ENCODE measurements around the gene KLHL12. TPM values are rescaled to one million over a fixed set of nuclear protein-coding genes. Genes with fewer than 3 reads are reported as not detected.
A peak's percentile ranks its signal among the peaks of the same experiment; 100 is the strongest.
"Not testable (repeated sequence)": the region's sequence is repeated elsewhere in the genome, so short reads cannot be mapped to it uniquely, and the experiment has no call there.

The KLHL12 gene
- total RNA-seq, 1 donor from 2014 or later = 24.0 TPM

DNA sequence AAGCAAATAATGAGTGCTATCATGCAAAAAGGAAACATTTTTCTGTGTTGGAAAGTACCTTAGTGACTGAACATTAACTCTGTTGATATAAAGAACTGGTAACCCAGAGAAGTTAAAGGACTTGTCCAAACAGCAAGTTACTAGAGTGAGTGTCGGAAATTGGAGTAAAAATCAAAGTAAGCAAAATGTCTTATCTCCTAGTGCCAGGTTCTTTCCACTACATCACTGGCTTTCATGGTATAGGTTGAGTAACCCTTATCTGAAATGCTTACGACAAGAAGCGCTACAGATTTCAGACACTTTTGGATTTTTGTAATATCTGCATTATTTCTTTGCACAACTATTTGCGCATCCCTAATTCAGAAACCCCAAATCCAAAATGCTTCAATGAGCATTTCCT is 21.7 kb downstream of the KLHL12 start:
- Mint-ChIP-seq H3K4me3 (ENCODE audit: unreplicated experiment) (no peak overlapping the region), H3K27me3 (ENCODE audit: low read depth) (no peaks in the 10 kb centered on the region), H3K36me3 (ENCODE audit: low read depth) (peaks cover 20% of the 10 kb centered on the region), H3K9me3 (ENCODE audit: low read depth) (no peaks in the 10 kb centered on the region), H3K27ac (ENCODE audit: unreplicated experiment) (no peak overlapping the region), H3K4me1 (ENCODE audit: low read depth) (no peaks in the 10 kb centered on the region)
- DNase-seq (ENCODE audit: low spot score) = no peak
- TF ChIP-seq, protein P1, sequence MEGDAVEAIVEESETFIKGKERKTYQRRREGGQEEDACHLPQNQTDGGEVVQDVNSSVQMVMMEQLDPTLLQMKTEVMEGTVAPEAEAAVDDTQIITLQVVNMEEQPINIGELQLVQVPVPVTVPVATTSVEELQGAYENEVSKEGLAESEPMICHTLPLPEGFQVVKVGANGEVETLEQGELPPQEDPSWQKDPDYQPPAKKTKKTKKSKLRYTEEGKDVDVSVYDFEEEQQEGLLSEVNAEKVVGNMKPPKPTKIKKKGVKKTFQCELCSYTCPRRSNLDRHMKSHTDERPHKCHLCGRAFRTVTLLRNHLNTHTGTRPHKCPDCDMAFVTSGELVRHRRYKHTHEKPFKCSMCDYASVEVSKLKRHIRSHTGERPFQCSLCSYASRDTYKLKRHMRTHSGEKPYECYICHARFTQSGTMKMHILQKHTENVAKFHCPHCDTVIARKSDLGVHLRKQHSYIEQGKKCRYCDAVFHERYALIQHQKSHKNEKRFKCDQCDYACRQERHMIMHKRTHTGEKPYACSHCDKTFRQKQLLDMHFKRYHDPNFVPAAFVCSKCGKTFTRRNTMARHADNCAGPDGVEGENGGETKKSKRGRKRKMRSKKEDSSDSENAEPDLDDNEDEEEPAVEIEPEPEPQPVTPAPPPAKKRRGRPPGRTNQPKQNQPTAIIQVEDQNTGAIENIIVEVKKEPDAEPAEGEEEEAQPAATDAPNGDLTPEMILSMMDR (IDR thresholded peaks at IDR 0.05) = no peak

GRCh38 chr1:202903808-202904207 is 23.2 kb downstream of the KLHL12 start:
- not testable (repeated sequence) for DNase-seq (ENCODE audit: low spot score); H3K27ac Mint-ChIP-seq (ENCODE audit: unreplicated experiment); H3K4me1 Mint-ChIP-seq (ENCODE audit: low read depth); H3K4me3 Mint-ChIP-seq (ENCODE audit: unreplicated experiment); H3K9me3 Mint-ChIP-seq (ENCODE audit: low read depth); H3K27me3 Mint-ChIP-seq (ENCODE audit: low read depth)
- peaks cover 20% of the 10 kb centered on the region for H3K36me3 Mint-ChIP-seq (ENCODE audit: low read depth)

DNA sequence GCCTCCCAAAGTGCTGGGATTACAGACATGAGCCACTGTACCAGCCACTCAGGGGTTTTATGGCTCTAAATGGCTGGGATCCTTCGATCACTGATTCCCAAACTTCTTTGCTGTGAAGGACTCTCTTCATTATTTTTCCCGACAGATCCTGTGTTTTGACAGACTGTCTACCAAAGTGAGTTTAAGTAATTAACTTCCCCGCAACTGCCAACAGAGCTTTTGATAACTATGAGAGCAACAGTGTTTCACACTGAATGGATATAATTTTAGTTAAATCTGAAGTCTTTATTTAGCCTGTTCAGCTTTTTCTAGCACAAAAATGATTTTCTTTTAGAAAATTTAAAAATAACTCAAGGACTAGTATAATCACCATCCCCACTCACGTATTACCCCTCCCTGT is 25.5 kb downstream of the KLHL12 start:
- Mint-ChIP-seq H3K4me3 (ENCODE audit: unreplicated experiment) (no peak overlapping the region), H3K9me3 (ENCODE audit: low read depth) (no peaks in the 10 kb centered on the region), H3K36me3 (ENCODE audit: low read depth) (peaks cover 26% of the 10 kb centered on the region), H3K4me1 (ENCODE audit: low read depth) (no peaks in the 10 kb centered on the region), H3K27me3 (ENCODE audit: low read depth) (no peaks in the 10 kb centered on the region), H3K27ac (ENCODE audit: unreplicated experiment) (no peak overlapping the region)
- TF ChIP-seq, protein P1 (IDR thresholded peaks at IDR 0.05) = no peak
- DNase-seq (ENCODE audit: low spot score) = no peak

DNA sequence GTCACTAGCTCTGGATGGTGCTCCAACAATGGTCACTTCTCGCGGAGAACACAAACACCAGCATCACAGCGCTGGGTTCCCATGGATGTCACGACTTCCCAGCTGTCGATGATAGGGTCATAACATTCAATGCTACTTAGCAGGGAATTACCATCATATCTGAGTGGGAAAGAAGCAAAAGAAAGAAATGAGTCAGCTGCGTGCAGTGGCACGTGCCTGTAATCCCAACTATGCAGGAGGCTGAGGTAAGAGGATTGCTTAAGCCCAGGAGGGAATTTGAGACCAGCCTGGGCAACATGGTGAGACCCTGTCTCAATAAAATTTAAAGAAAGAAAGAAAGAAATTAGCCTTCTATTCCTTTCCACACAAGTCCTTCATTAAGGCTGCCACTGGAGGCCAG is 34.5 kb downstream of the KLHL12 start:
- Mint-ChIP-seq H3K4me1 (ENCODE audit: low read depth) (peaks cover 14% of the 10 kb centered on the region), H3K27me3 (ENCODE audit: low read depth) (no peaks in the 10 kb centered on the region), H3K27ac (ENCODE audit: unreplicated experiment) (no peak overlapping the region), H3K9me3 (ENCODE audit: low read depth) (no peaks in the 10 kb centered on the region), H3K4me3 (ENCODE audit: unreplicated experiment) (no peak overlapping the region), H3K36me3 (ENCODE audit: low read depth) (peaks cover 23% of the 10 kb centered on the region)
- no peak for DNase-seq (ENCODE audit: low spot score)
- TF ChIP-seq, protein P1 (IDR thresholded peaks at IDR 0.05) = no peak

DNA sequence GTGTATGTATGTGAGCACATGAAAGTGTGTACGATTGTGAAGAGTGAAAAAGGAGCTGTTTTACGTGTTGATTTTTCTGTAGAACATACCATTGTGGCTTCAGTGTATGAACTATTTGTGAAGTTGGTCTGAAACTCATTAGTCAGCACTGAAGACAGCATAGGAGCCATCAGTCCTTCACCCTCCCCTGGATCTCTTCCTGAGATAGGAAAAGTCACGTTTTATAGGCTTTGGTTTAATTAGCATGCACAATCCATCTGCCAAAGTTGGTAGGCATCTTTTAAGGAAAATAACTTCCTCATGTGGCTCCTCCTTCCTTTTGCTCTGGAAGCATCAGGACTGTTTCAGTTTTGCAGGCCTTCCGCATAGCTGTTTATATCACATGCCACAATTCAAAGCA is 36.6 kb downstream of the KLHL12 start:
- H3K4me3 Mint-ChIP-seq (ENCODE audit: unreplicated experiment) = no peak overlapping the region
- H3K27me3 Mint-ChIP-seq (ENCODE audit: low read depth) = no peaks in the 10 kb centered on the region
- H3K27ac Mint-ChIP-seq (ENCODE audit: unreplicated experiment) = no peak overlapping the region
- no peaks in the 10 kb centered on the region for H3K9me3 Mint-ChIP-seq (ENCODE audit: low read depth)
- no peak for DNase-seq (ENCODE audit: low spot score)
- peaks cover 15% of the 10 kb centered on the region for H3K4me1 Mint-ChIP-seq (ENCODE audit: low read depth)
- H3K36me3 Mint-ChIP-seq (ENCODE audit: low read depth) = peaks cover 18% of the 10 kb centered on the region
- TF ChIP-seq, protein P1 (IDR thresholded peaks at IDR 0.05) = no peak

DNA sequence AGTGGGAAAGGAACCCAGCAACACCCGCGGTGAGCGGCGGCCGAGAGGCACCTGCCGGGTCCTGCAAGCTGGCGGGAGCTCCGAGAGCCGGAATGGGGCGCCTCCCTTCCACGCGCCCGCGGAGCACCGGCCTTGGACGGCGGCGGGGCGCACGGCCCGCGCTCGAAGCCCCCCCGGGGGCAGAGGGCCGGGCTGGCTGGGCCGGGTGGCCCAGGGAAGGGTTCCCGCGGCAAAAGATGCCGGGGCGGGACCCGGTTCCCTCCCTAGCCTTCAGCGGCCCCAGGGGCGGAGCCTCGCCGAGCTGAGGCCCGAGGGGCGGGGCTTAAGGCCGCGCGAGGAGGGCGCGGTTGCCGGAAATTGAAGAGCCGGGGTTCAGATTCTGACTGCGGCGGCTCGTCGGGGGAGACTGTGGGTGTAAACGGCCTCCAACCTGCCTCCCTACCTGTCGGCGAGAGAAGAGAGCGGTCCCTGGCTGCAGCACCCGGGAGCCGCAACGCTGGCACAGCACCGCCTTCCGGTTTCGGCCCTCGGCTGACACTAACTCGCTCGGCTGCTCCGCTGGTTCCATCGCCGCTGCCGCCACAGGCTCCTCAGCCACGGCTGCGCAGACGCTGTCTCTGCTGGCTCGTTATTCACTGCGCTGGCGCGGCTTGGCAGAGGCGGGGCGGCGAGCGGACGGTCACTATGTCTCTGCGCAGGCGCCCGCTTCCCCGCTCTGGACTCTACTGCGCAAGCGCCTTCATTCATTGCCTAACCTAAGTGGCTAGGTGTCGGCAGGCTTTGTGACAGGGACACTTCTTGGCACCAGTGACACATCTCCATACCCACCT is 38.3 kb downstream of the KLHL12 start, which contains the start of gene RABIF:
Gene RABIF (minus strand): TSS at position 619 of the 830 bp plus-strand sequence. CDS start 51 bp downstream, at position 568.
- TF ChIP-seq, protein P1 (IDR thresholded peaks at IDR 0.05) = peak; percentile 69
- peaks cover 15% of the 10 kb centered on the region for H3K4me1 Mint-ChIP-seq (ENCODE audit: low read depth)
- no peaks in the 10 kb centered on the region for H3K27me3 Mint-ChIP-seq (ENCODE audit: low read depth)
- H3K4me3 Mint-ChIP-seq (ENCODE audit: unreplicated experiment) = peak within 1 kb of the TSS; percentile 89
- peaks cover 12% of the 10 kb centered on the region for H3K36me3 Mint-ChIP-seq (ENCODE audit: low read depth)
- peak; percentile 98 for DNase-seq (ENCODE audit: low spot score)
- peak within 1 kb of the TSS; percentile 90 for H3K27ac Mint-ChIP-seq (ENCODE audit: unreplicated experiment)
- H3K9me3 Mint-ChIP-seq (ENCODE audit: low read depth) = no peaks in the 10 kb centered on the region
